GM12874 (cell line): ENCODE data around the gene RAB33B.

Source experiments
- TF ChIP-seq, protein P1 (sequence below): IDR thresholded peaks from 2 replicates; pipeline ENCODE4 v1.5.1; 2011; ENCODE audit warnings: low read depth, mild to moderate bottlenecking, control low read depth, low read length, moderate library complexity; ENCODE audit not compliant: insufficient read depth

The RAB33B gene

DNA sequence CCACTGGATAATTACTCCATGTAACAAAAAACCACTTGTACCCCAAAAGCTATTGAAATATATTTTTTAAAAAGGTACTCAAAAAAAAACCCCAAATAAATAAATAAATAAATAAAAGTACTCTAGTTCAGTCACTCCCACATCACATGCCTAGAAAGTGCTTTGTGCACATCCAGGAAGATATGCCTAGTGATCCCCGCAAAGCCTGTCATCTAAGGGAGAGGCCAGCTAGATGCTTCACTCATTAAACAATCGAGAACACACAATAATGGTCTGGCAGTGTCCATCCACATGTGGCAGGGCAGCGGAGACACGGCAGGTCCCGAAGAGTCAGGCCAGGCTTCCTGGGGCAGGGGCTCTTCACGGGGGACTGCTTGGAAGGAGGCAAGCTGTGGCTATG lies 47.6 kb downstream of the RAB33B start:
- TF ChIP-seq, protein P1, sequence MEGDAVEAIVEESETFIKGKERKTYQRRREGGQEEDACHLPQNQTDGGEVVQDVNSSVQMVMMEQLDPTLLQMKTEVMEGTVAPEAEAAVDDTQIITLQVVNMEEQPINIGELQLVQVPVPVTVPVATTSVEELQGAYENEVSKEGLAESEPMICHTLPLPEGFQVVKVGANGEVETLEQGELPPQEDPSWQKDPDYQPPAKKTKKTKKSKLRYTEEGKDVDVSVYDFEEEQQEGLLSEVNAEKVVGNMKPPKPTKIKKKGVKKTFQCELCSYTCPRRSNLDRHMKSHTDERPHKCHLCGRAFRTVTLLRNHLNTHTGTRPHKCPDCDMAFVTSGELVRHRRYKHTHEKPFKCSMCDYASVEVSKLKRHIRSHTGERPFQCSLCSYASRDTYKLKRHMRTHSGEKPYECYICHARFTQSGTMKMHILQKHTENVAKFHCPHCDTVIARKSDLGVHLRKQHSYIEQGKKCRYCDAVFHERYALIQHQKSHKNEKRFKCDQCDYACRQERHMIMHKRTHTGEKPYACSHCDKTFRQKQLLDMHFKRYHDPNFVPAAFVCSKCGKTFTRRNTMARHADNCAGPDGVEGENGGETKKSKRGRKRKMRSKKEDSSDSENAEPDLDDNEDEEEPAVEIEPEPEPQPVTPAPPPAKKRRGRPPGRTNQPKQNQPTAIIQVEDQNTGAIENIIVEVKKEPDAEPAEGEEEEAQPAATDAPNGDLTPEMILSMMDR: no peak

DNA sequence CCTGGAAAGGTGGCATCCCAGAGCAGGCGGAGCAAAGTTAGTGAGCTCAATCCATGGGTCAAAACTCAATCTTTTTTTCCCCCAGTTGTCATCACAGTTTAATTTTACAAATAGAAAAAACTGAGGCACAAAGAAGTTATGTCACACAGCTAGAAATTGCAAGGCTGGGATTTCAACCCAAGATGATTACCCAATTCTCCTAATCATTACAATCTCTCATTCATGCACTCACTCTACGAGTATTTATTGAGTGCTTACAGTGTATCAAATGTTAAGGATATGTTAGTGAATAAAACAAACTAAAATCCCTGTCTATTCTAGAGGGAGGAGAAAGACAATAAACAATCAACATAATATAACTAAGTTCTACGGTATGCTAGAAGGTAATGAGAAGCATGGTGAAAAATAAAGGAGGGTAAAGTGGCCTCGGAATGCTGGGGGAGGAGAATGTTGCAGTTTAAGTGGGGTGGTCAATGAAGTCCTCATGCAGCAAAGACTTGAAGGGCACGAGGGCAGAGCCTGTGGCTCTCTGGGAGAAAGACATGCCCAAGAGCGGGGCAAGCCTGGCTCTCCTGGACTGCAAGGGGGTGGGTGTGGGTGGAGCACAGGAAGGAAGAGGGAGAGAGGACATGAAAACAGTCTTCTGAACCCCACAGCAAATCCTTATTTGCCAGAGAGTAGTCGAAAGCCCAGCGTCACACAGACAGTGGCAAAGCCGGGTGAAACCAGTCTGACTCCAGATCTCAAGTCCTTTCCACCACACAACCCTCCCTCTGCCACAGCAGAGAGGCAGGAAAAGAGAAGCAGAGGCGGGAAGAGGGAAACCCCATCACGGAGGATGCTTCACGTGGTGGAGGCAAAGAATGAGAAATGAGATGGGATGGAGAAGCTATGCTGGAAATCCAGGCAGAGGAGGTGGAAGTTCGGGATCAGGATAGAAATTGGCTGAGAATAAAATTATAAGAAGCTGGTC lies 48.3 kb downstream of the RAB33B start:
- TF ChIP-seq, protein P1: no peak

DNA sequence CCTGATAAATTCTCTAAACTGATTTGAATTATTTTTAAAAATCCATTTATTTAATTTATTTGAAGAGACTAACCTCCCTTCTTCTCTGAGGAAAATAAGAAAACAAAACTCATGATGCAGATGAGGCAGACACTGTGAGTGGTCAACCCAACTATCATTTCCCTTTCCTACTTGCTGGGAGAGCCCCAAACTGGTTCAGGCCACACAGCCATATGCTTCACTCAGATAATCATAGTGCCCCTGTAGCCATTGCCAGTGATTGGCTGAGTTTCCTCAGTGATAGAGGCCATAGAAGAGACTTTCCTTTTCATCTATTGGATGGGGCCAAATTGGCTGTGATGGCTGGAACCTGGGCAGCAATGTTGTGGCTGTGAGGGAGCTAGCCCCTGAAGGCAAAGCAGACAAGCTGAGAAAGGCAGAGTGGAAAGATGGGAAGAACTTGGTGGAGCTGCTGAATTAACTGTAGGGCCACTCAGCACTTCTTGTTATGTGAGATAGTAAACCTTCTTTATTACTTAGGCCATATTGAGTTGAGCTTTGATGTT lies 49.8 kb downstream of the RAB33B start:
- TF ChIP-seq, protein P1: no peak

DNA sequence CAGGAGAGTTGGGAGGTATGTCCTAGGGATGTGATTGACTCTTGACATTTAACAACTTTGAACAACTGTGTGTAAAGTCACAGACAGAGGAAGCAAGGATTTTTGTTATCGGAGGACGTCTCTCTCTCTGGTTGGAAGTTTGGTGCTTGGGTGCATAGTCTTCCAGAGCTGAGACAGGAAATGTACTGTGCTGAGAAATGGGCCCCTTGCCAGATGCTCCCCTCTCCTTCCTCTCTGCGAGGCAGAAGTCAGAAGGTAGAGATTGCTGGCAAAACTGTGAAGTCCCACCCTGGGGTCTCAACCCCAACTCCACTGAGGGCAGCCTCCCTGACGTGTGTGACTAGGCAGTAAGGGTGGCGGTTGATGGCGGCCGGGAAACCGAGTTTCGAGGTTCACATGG lies 52.9 kb downstream of the RAB33B start:
- TF ChIP-seq, protein P1: no peak

DNA sequence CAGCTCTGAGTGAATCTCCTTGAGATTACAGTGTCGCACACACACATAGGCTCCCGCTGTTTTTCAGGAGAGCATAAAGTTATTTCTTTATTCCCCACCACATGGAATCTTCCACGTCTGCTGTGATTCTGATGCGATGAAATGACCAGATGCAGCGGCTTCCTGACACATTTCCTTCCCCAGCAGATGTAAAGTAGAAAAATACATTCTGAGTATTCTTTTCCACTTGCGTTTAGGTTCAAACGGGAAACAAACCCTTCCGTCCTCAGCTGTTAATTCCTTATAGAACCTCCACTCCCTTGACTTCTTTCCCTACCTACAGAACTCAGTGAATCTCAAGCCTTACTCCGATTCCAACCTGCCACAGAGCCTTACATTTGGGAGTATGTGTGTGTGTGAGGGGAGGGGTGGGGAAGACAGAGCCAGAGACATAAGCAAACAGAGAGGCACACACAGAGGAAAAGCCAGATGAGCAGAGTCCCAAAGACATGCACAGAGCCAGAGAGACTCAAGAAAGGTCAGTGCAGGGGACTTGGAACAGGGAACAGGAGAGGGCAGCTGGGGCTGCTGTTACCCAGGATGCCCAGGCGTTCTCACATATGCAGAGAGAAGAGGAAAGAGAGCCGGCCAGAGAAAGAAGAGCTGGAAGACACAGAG lies 54.8 kb downstream of the RAB33B start:
- TF ChIP-seq, protein P1: no peak

DNA sequence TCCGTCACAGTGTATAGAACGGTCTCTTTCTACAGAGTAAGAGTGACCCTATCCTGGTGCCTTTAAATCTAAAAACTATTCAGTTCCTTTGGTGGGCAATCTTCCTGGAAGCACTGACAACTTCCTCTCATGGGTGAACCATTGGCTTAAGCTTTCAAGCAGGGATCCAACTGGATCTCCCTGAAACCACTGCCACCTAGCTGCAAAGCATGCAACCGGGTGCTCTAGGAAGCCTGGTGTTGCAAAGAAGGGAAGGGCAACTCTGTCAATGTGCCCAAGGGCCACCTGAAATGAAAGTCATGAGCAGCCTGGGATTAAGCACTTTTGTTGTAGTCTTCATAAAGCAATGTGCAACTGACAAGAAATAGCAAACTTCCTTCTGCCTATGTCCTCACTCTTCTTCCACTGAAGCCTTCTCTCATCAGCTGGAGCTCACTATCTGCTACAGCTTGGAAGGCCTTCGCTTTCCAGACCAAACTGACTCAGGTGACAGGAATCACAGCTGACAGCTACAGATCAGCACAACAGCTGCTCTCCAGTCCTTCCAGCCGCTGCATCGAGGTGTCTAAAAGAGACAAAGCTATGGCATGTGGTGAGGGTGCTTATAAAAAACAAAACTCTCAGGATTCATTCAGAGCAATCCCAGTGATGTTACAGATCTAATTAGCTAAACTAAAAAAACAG lies 55.9 kb downstream of the RAB33B start:
- TF ChIP-seq, protein P1: peak; percentile 39

DNA sequence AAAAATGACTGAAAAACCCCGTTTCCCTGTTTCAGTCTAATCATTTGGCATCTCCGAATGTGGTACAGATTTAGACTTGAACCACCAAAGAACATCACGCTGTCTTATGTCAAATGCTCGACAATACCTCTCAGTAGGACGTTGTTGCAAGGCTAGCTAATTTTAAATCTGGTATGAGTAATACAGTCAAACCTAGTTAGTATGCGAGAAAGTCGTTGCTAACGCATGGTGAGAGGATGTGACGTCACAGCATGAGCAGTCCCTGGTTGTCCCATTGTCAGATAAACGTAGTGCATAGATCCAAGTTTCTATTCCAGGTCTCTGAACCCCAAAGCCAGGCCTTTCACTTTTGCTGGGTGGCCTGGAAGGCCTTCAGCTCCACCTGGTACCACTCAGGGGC lies 57.4 kb downstream of the RAB33B start:
- TF ChIP-seq, protein P1: no peak
